Thyroid gland (tissue), 4 donors: Measurements from ENCODE around the gene SMCHD1. TPM values are rescaled to one million over a fixed set of nuclear protein-coding genes. Genes with fewer than 3 reads are reported as not detected.

Experiments used
- DNase-seq, 2 donors: peaks; one replicate each; pipeline ENCODE4 v3.0.0-alpha.2; 2019
- H3K27ac ChIP-seq, 3 donors: fragments of 200-600 bp; sonication (generic); 1 replicate in 2 of 3; 2 replicates in 1 of 3; pipeline ENCODE4 v1.5.1; 2016 to 2019; ENCODE audit warnings: mild to moderate bottlenecking in 1 of 3, moderate library complexity in 1 of 3
- H3K27me3 ChIP-seq: fragments of 200-600 bp; sonication (generic); one replicate; pipeline ENCODE4 v1.5.1; 2019
- H3K36me3 ChIP-seq, 2 donors: fragments of 200-600 bp; sonication (generic); one replicate each; pipeline ENCODE4 v1.5.1; 2016 to 2019
- H3K4me1 ChIP-seq, 2 donors: fragments of 200-600 bp; sonication (generic); one replicate each; pipeline ENCODE4 v1.5.1; 2017 to 2019
- H3K4me3 ChIP-seq, 3 donors: fragments of 200-600 bp; sonication (generic); replicated peaks in 1 of 3; 1 replicate in 2 of 3; 2 replicates in 1 of 3; pipeline ENCODE4 v1.5.1; 2016; ENCODE audit warnings: mild to moderate bottlenecking in 1 of 3
- H3K9me3 ChIP-seq: fragments of 200-600 bp; sonication (generic); one replicate; pipeline ENCODE4 v1.5.1; 2017
- POLR2A ChIP-seq, 2 donors: fragments of 450-650 bp; IDR thresholded peaks; one replicate each; pipeline ENCODE4 v1.6.1; 2017; ENCODE audit warnings: antibody characterized with exemption in 2 of 2, mild to moderate bottlenecking in 2 of 2, moderate library complexity in 1 of 2
- WGBS, 2 donors: methylation state at CpG; one replicate each; pipeline ENCODE4 v1.1.5; 2017; 5-methylcytosine and 5-hydroxymethylcytosine counted together
- intact Hi-C: fragments of 100-400 bp; cut with DNase I; formaldehyde crosslinking; loops from one replicate; pipeline ENCODE4 v1.15.1; 2023
- total RNA-seq, 4 donors: library from RNA; depleted of rRNA; stranded (reverse); fragments of >200 nt; gene quantifications; one replicate each; pipeline ENCODE4 v1.2.3, GENCODE V29; 2016
- TF ChIP-seq, protein P1 (sequence below), 6 experiments: fragments of 200-600 bp in 3 of 6; fragments of 450-650 bp in 3 of 6; sonication (generic) in 3 of 6; IDR thresholded peaks; one replicate each; pipeline ENCODE4 v1.5.1; 2016 to 2019; ENCODE audit warnings: antibody characterized with exemption in 6 of 6, mild to moderate bottlenecking in 2 of 6, inconsistent platforms in 1 of 6, moderate library complexity in 1 of 6

The SMCHD1 gene
- total RNA-seq, 4 donors from 2014 or later: 70.7 to 125 (median 76.8) TPM

DNA sequence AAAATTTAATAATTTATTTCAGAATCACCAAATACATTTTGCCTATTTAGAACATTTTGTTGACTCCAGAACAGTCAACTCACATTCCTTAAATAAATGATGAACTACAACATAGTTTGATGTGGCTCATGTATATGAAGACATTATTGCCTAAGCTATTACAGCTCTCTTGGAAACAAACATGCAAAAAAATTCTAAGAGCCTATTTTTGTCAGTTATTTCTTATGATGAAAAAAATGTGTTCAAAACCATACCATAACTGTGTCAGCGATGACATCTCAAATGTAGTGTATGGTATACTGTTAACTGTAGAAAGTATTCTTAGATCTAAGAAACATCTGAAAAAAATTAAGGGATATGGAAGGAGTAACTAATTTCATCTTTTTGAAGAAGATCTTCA, 185.0 kb downstream of the SMCHD1 start:
- no peaks in the 10 kb centered on the region for H3K36me3 ChIP-seq
- no peaks in the 10 kb centered on the region for H3K27me3 ChIP-seq
- no peak overlapping the region for H3K4me3 ChIP-seq
- intact Hi-C loops: no loop called here
- no peak for DNase-seq
- H3K4me1 ChIP-seq: no peaks in the 10 kb centered on the region
- WGBS, 2 donors: 96 to 98% methylated on average over 1 of the region's 1 CpG
- no peak overlapping the region for H3K27ac ChIP-seq
- TF ChIP-seq POLR2A (IDR thresholded peaks at IDR 0.05): no peak
- TF ChIP-seq, protein P1, sequence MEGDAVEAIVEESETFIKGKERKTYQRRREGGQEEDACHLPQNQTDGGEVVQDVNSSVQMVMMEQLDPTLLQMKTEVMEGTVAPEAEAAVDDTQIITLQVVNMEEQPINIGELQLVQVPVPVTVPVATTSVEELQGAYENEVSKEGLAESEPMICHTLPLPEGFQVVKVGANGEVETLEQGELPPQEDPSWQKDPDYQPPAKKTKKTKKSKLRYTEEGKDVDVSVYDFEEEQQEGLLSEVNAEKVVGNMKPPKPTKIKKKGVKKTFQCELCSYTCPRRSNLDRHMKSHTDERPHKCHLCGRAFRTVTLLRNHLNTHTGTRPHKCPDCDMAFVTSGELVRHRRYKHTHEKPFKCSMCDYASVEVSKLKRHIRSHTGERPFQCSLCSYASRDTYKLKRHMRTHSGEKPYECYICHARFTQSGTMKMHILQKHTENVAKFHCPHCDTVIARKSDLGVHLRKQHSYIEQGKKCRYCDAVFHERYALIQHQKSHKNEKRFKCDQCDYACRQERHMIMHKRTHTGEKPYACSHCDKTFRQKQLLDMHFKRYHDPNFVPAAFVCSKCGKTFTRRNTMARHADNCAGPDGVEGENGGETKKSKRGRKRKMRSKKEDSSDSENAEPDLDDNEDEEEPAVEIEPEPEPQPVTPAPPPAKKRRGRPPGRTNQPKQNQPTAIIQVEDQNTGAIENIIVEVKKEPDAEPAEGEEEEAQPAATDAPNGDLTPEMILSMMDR (IDR thresholded peaks at IDR 0.05): no peak
- no peaks in the 10 kb centered on the region for H3K9me3 ChIP-seq

DNA sequence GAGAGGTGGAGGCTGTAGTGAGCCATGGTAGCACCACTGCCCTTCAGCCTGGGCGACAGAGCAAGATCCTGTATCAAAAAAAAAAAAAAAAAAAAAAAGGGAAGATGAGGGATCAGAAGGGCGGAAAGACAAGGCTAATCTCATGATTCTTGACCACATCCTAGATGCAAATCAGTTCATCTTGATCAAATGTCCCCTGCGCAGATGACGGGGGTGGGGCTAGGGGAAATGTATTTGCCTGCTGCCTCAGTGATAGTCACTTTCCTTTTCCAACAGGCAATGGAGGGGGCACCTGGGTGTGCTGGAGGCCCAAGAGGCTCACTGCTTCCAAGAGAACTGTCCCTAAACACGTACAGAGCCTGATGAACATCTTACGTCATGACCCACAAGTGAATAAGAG, 187.6 kb downstream of the SMCHD1 start:
- intact Hi-C loops: no loop called here
- no peak for DNase-seq
- H3K27ac ChIP-seq: no peak overlapping the region
- H3K4me3 ChIP-seq: no peak overlapping the region
- H3K4me1 ChIP-seq: peaks cover 4 to 19% of the 10 kb centered on the region in 2 donors
- H3K9me3 ChIP-seq: no peaks in the 10 kb centered on the region
- H3K36me3 ChIP-seq: no peaks in the 10 kb centered on the region
- 86 to 88% methylated on average over 6 of the region's 6 CpGs for WGBS, 2 donors
- no peaks in the 10 kb centered on the region for H3K27me3 ChIP-seq
- TF ChIP-seq, protein P1 (IDR thresholded peaks at IDR 0.05): no peak
- no peak for TF ChIP-seq POLR2A (IDR thresholded peaks at IDR 0.05)

- Histone ChIP-seq H3K4me3 (no peak overlapping the region), H3K27ac (no peak overlapping the region), H3K27me3 (no peaks in the 10 kb centered on the region), H3K9me3 (no peaks in the 10 kb centered on the region), H3K4me1 (peaks cover 4 to 19% of the 10 kb centered on the region in 2 donors), H3K36me3 (no peaks in the 10 kb centered on the region)
- intact Hi-C loops: no loop called here
- 88 to 91% methylated on average over 4 of the region's 4 CpGs for WGBS, 2 donors
- no peak for DNase-seq
- TF ChIP-seq, protein P1 (IDR thresholded peaks at IDR 0.05): no peak
- no peak for TF ChIP-seq POLR2A (IDR thresholded peaks at IDR 0.05)
These were observed 189.6 kb downstream of the SMCHD1 start for GRCh38 chr18:2845172-2845571.

DNA sequence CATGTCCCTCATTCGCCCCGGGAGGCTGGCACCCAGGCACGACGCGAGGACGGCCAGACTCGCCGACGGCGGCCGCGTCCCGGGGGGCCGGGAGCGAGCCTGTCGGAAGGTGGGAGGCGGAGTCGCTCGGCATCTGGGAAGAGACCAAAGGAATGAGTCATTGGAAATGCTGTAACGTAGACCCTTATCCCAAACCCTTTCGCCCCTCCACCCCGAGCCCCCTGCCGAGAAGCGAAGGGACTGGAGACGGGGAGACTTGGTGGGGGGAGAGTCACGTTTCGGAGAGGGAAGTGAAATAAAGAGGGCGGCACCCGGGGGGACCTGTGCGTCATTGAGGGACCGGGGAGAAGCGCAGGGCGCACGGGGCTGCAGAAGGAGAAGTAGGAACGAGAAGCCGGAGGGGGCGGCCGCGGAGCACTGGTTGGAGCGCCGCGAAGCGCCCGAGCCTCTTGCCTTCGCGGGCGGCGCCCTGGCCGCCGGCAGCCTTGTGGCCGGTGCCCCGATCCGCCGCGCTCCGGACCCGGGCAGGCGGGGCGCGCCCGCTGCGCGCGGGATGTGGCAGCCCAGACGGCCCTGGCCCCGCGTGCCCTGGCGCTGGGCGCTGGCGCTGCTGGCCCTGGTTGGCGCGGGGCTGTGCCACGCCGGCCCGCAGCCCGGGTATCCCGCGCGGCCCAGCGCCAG, 191.2 kb downstream of the SMCHD1 start, which contains the start of gene EMILIN2:
EMILIN2 (plus strand) TSS at position 371 of the 681 bp plus-strand sequence; CDS start at position 554, 183 bp downstream.
- WGBS, 2 donors: 1 to 2% methylated on average over 39 to 48 of the region's 80 CpGs
- TF ChIP-seq, protein P1 (IDR thresholded peaks at IDR 0.05): no peak
- TF ChIP-seq POLR2A (IDR thresholded peaks at IDR 0.05): no peak
- no peaks in the 10 kb centered on the region for H3K36me3 ChIP-seq
- no peaks in the 10 kb centered on the region for H3K9me3 ChIP-seq
- intact Hi-C loops: no loop called here
- no peaks in the 10 kb centered on the region for H3K27me3 ChIP-seq
- DNase-seq: peak; percentile 28 to 44
- H3K27ac ChIP-seq: peak within 1 kb of the TSS in 2 of 3 donors; percentile 4 to 37
- peak within 1 kb of the TSS; percentile 30 to 47 (median 44) for H3K4me3 ChIP-seq
- peaks cover 4 to 19% of the 10 kb centered on the region in 2 donors for H3K4me1 ChIP-seq
